Common myeloid progenitor, CD34-positive (primary cell): ENCODE measurements around the gene KRT79.

ENCODE experiments used
- CTCF ChIA-PET: fragments of 350-600 bp; sonication (Branson Sonifier 250); formaldehyde crosslinking; loops from one replicate; lab custom pipeline; 2021; ENCODE audit warnings: antibody characterized with exemption; lab: Charles Lee
- POLR2A ChIA-PET: fragments of 350-600 bp; sonication (Branson Sonifier 250); formaldehyde crosslinking; loops from one replicate; lab custom pipeline; 2021; ENCODE audit warnings: antibody characterized with exemption; lab: Charles Lee
- DNase-seq, 3 donors: peaks; one replicate each; pipeline versions ENCODE4 v3.0.0 to v3.0.0-alpha.2; 2013
- H3K27ac ChIP-seq, 2 experiments: 1 replicate in 1 of 2; 2 replicates in 1 of 2; pipeline ENCODE4 v1.7.0; 2013; ENCODE audit warnings: inconsistent platforms in 2 of 2, low read length in 2 of 2, mild to moderate bottlenecking in 2 of 2, low read depth in 1 of 2, moderate library complexity in 1 of 2; ENCODE audit not compliant: severe bottlenecking in 2 of 2, insufficient read depth in 1 of 2, poor library complexity in 1 of 2
- H3K27me3 ChIP-seq, 5 experiments: replicated peaks in 2 of 5; 1 replicate in 3 of 5; 2 replicates in 2 of 5; pipeline versions ENCODE4 v1.6.1 to v1.7.0; 2013; ENCODE audit warnings: low read length in 4 of 5, mild to moderate bottlenecking in 2 of 5, moderate library complexity in 2 of 5, inconsistent platforms in 1 of 5; ENCODE audit not compliant: insufficient read depth in 5 of 5, control insufficient read depth in 4 of 5
- H3K36me3 ChIP-seq, 4 experiments: 1 replicate in 2 of 4; 2 replicates in 2 of 4; pipeline versions ENCODE4 v1.6.1 to v1.7.0; 2013; ENCODE audit warnings: low read length in 3 of 4, control low read depth in 1 of 4, mild to moderate bottlenecking in 1 of 4; ENCODE audit not compliant: control insufficient read depth in 4 of 4, insufficient read depth in 4 of 4
- H3K4me1 ChIP-seq, 4 experiments: 1 replicate in 3 of 4; 2 replicates in 1 of 4; pipeline versions ENCODE4 v1.6.1 to v1.7.1; 2013; ENCODE audit warnings: low read length in 3 of 4, mild to moderate bottlenecking in 3 of 4, control low read depth in 1 of 4, inconsistent platforms in 1 of 4, moderate library complexity in 1 of 4; ENCODE audit not compliant: control insufficient read depth in 4 of 4, insufficient read depth in 4 of 4; ENCODE audit errors: control extremely low read depth in 1 of 4
- H3K4me3 ChIP-seq, 7 experiments: 1 replicate in 4 of 7; 2 replicates in 3 of 7; pipeline versions ENCODE4 v1.5.1 to v1.7.0; 2013; ENCODE audit warnings: mild to moderate bottlenecking in 7 of 7, low read length in 6 of 7, moderate library complexity in 6 of 7, inconsistent platforms in 2 of 7, low read depth in 2 of 7, control low read depth in 1 of 7; ENCODE audit not compliant: insufficient read depth in 4 of 7, control insufficient read depth in 1 of 7; ENCODE audit errors: extremely low read depth in 1 of 7
- H3K9me3 ChIP-seq, 5 experiments: 1 replicate in 4 of 5; 2 replicates in 1 of 5; pipeline versions ENCODE4 v1.6.1 to v1.7.1; 2013; ENCODE audit warnings: low read length in 4 of 5, mild to moderate bottlenecking in 2 of 5, inconsistent platforms in 1 of 5, low read depth in 1 of 5, moderate library complexity in 1 of 5; ENCODE audit not compliant: control insufficient read depth in 4 of 5, insufficient read depth in 2 of 5; ENCODE audit errors: control extremely low read depth in 1 of 5
- WGBS: methylation state at CpG from one replicate; pipeline ENCODE4 v1.1.5; 2013; ENCODE audit not compliant: insufficient coverage; 5-methylcytosine and 5-hydroxymethylcytosine counted together

Gene KRT79

GRCh38 chr12:52874573-52875435 lies 40.7 kb upstream of the KRT79 start:
- Histone ChIP-seq H3K27me3 (no peaks in the 10 kb centered on the region), H3K9me3 (no peaks in the 10 kb centered on the region), H3K4me3 (peak overlapping the region in 6 of 7 experiments; percentile 26 to 77 (median 50)), H3K36me3 (no peaks in the 10 kb centered on the region), H3K27ac (peak overlapping the region in 1 of 2 experiments; percentile 71), H3K4me1 (peaks cover 0 to 41% (median 35%) of the 10 kb centered on the region in 4 experiments)
- ChIA-PET POLR2A (interaction anchor here (0.6 to 2.0 kb wide), 4 partner anchors 46 to 483 kb away, joined by 3 to 9 read pairs (median 4); partner anchors contain the start of gene EIF4B), CTCF (interaction anchor here (1.0 to 21.8 kb wide), 10 partner anchors 7 to 503 kb away, joined by 3 to 467 read pairs (median 16); partner anchors contain the start of gene KRT74)
- 100% methylated on average over 5 of the region's 10 CpGs for WGBS
- peak in 1 of 3 donors; percentile 64 for DNase-seq

- peak overlapping the region; percentile 84 to 88 for H3K27ac ChIP-seq
- CTCF ChIA-PET, result interaction anchor here (1.2 to 21.8 kb wide), 8 partner anchors 8 to 502 kb away, joined by 3 to 467 read pairs (median 16); partner anchors contain the start of gene KRT74
- no peaks in the 10 kb centered on the region for H3K27me3 ChIP-seq
Observed at GRCh38 chr12:52873832-52874572, 39.9 kb upstream of the KRT79 start.

GRCh38 chr12:52873513-52873831 lies 39.4 kb upstream of the KRT79 start:
- Histone ChIP-seq H3K4me3 (peak overlapping the region in 6 of 7 experiments; percentile 29 to 81 (median 60)), H3K9me3 (no peaks in the 10 kb centered on the region), H3K27ac (peak overlapping the region; percentile 84 to 88), H3K36me3 (no peaks in the 10 kb centered on the region), H3K27me3 (no peaks in the 10 kb centered on the region), H3K4me1 (peaks cover 0 to 30% (median 25%) of the 10 kb centered on the region in 4 experiments)
- POLR2A ChIA-PET, result interaction anchor here (0.7 to 2.0 kb wide), 2 partner anchors 132 to 1425 kb away, joined by 3 to 9 read pairs; partner anchors contain the start of gene EIF4B
- DNase-seq, result no peak
- CTCF ChIA-PET, result interaction anchor here (0.9 to 21.8 kb wide), 9 partner anchors 8 to 545 kb away, joined by 3 to 467 read pairs (median 6); partner anchors contain the start of gene KRT74
- WGBS, result 47% methylated on average over 4 of the region's 4 CpGs

More at GRCh38 chr12:52873832-52874572, 39.9 kb upstream of the KRT79 start:
- DNase-seq, result peak; percentile 90 to 93 (median 93)
- 1% methylated on average over 44 of the region's 55 CpGs for WGBS
- Histone ChIP-seq H3K4me1 (peaks cover 0 to 35% (median 31%) of the 10 kb centered on the region in 4 experiments), H3K9me3 (no peaks in the 10 kb centered on the region), H3K36me3 (no peaks in the 10 kb centered on the region), H3K4me3 (peak overlapping the region; percentile 26 to 81 (median 59))
- POLR2A ChIA-PET, result interaction anchor here (0.5 to 2.0 kb wide), 5 partner anchors 13 to 1425 kb away, joined by 3 to 9 read pairs (median 3); partner anchors contain the start of gene EIF4B

- peaks cover 0 to 30% (median 23%) of the 10 kb centered on the region in 4 experiments for H3K4me1 ChIP-seq
- ChIA-PET CTCF (interaction anchor here (0.6 to 21.8 kb wide), 11 partner anchors 7 to 545 kb away, joined by 3 to 467 read pairs (median 4); partner anchors contain the start of gene KRT74), POLR2A (interaction anchor here (2.0 kb wide), 1 partner anchor 133 kb away, joined by 9 read pairs; the partner anchor contains the start of gene EIF4B)
- H3K36me3 ChIP-seq, result no peaks in the 10 kb centered on the region
- DNase-seq, result no peak
- H3K27me3 ChIP-seq, result no peaks in the 10 kb centered on the region
- no peak overlapping the region for H3K4me3 ChIP-seq
- H3K9me3 ChIP-seq, result no peaks in the 10 kb centered on the region
- 98% methylated on average over 7 of the region's 13 CpGs for WGBS
- no peak overlapping the region for H3K27ac ChIP-seq
Observed at GRCh38 chr12:52872644-52873389, 38.7 kb upstream of the KRT79 start.

GRCh38 chr12:52871291-52872039 lies 37.4 kb upstream of the KRT79 start:
- ChIA-PET POLR2A (no interaction called here), CTCF (interaction anchor here (0.8 to 21.8 kb wide), 14 partner anchors 9 to 498 kb away, joined by 3 to 467 read pairs (median 6); partner anchors contain the start of gene KRT74)
- peaks cover 0 to 39% (median 30%) of the 10 kb centered on the region in 4 experiments for H3K4me1 ChIP-seq
- DNase-seq, result peak in 1 of 3 donors; percentile 38
- H3K36me3 ChIP-seq, result no peaks in the 10 kb centered on the region
- no peak overlapping the region for H3K27ac ChIP-seq
- no peak overlapping the region for H3K4me3 ChIP-seq
- no peaks in the 10 kb centered on the region for H3K9me3 ChIP-seq
- no peaks in the 10 kb centered on the region for H3K27me3 ChIP-seq
- 60% methylated on average over 6 of the region's 9 CpGs for WGBS
